Subcutaneous adipose tissue (tissue), 4 donors: ENCODE measurements around the gene MEX3C. TPM values are rescaled to one million over a fixed set of nuclear protein-coding genes. Genes with fewer than 3 reads are reported as not detected.

Source experiments
- total RNA-seq, 4 donors: library from RNA; depleted of rRNA; stranded (reverse); fragments of >200 nt; gene quantifications; one replicate each; pipeline ENCODE4 v1.1.0, GENCODE V29; 2016
- TF ChIP-seq, protein P1 (sequence below): fragments of 450-650 bp; IDR thresholded peaks from one replicate; pipeline ENCODE4 v1.5.1; 2016; ENCODE audit warnings: low read depth, mild to moderate bottlenecking, control low read depth, antibody characterized with exemption, moderate library complexity

MEX3C gene
- 10 to 100 TPM; 19.2 to 23.0 (median 20.9) TPM for total RNA-seq

DNA sequence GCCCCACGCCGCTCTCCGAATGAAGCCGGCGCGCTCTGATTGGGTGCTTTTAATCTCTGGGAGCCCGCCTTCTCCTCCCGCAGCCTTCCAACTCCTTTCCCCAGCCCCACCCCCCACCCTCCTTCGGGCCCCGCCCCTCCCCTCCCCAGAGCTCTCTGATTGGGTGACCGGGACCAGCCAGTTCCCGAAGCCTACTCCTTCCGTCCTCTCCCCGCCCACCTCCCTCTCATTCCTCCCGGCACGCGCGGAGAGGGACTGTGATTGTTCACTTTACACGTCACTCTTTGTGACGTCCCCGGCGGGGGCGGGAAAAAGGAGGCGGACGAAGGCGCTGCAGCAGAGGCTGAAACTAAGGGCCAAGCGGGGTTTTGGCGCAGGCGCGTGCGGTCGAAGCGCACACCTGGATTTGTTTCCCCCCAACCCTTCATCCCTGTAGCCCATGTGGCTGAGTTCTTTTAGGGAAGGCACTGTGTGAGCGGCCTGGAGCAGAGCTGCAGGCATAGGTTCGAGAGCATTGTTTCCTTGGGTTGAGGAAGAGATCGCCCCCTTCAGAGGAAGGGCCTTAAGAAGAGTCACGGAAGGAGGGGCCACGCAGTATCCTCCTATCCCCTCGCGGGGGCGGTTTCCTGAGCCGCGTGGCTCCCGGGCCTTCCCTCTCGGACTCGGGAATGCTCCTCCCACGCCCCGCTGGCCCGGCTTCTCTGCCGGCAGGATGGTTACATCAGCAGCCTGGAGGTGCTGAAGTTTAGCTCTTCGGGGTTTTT is at the start of gene MEX3C:
Gene MEX3C (minus strand): TSS at position 21 of the 764 bp plus-strand sequence. CDS start 361 bp downstream, outside the sequence.
- TF ChIP-seq, protein P1, sequence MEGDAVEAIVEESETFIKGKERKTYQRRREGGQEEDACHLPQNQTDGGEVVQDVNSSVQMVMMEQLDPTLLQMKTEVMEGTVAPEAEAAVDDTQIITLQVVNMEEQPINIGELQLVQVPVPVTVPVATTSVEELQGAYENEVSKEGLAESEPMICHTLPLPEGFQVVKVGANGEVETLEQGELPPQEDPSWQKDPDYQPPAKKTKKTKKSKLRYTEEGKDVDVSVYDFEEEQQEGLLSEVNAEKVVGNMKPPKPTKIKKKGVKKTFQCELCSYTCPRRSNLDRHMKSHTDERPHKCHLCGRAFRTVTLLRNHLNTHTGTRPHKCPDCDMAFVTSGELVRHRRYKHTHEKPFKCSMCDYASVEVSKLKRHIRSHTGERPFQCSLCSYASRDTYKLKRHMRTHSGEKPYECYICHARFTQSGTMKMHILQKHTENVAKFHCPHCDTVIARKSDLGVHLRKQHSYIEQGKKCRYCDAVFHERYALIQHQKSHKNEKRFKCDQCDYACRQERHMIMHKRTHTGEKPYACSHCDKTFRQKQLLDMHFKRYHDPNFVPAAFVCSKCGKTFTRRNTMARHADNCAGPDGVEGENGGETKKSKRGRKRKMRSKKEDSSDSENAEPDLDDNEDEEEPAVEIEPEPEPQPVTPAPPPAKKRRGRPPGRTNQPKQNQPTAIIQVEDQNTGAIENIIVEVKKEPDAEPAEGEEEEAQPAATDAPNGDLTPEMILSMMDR, result no peak

DNA sequence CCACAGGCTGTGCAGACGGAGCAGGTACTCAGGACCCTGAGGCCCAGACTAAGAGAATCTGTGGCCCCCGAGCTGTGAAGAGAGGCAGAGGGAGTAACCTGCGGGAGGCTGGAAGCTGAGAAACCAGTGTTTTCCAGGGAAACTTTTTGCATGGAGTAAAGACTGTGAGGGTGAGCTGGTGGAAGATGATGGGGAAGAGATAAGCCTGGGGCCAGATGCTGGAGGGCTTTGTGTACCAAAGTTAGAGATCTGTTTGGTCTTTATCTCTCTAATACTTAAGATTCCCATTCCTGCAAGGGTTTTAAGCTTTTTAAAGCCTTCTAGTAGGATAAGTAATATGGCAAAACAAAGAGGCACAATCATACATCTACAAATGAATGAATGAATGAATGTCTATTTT is 43.7 kb upstream of the MEX3C start:
- TF ChIP-seq, protein P1, result no peak

DNA sequence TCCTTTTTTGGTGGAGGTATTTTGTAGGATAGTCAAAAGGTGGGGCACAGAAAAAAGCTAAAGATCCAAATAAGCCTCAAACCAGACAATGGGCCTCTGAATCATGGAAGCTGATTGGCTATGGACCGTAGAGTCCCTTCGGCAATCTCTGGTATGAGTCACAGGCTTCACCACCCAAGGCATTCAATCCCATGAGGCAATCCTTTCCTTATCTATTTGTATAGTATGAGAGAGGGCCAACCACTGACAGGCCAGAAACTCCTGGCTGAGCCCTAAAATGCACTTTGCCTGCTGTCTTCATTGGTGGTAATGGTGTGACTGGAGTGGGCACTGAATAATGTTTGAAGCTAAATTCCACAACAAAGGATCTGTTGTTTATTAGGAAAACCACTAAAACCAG is 38.7 kb upstream of the MEX3C start:
- TF ChIP-seq, protein P1, result no peak

DNA sequence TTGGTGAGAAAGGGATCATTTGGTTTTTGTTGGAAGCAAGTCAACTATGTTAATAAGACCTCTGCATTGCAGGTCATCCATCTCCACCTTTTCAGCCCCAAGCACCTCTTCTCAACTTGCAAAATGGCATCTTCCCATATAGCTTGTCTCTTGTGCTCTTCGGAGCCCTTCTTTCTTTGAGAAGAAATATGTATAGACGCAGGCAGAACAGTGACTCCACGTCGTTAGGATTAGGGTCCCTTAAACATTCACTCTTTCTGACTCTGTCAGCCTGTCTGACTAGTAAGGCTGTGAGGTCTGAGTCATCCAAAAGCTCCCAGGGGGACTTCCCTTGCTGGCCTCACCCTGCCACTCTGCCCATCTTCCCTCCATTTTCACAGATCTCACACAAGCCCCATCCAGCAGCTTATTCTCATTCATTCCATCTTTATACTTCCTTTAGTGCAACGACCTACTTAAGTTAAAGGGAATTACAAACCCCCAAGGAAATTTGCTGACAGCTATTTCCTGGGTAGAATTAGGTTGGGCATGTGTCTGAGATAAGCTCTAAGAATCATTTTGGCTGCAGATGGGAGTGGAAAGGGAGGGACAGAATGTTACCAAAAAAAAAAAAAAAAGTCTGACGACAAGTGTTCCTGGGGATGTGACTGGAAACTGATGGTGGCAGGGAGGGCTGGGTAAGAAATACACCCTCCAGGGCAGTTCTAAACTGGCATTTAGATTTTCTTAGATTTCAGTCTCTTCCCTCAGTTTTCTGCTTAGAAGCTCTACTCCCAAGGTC is 37.7 kb upstream of the MEX3C start:
- TF ChIP-seq, protein P1, result no peak

DNA sequence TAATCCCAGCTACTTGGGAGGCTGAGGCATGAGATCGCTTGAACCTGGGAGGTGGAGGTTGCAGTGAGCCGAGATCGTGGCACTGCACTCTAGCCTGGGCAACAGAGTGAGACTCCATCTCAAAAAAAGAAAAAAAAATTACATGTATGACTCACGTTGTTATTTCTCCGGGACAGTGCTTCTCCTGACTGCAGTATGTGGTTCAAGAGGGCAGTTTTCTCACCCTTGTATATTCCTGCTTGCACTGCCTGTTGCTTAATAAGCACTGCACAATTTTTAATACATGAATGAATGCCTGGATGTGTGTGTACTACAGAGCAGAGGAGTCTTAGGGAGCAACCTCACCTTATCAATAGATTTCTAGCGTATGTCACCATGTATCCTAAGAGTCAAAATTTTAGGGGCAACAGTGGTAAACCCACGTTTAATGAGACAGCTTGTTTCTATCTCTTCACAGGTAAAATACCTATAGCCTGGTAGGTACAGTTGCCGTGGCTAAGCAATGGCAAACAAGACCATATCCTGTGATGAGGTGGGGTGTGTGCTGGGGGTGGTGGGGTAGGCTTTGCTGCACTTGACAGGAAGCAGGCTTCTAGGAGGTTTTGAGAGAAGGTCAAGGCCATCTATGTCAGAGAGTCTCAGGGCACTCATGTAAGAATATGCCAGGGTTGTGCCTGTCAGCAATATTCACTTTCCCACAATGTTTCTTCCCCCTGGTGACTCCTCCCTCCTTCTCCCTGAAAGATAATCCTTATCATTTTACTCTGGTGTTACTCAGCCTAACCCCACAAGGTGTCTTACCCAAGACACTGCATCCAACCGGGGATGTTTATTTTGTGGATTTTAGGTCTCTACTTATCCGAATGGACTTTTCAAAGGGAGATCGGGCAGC is 36.9 kb upstream of the MEX3C start:
- TF ChIP-seq, protein P1, result no peak

DNA sequence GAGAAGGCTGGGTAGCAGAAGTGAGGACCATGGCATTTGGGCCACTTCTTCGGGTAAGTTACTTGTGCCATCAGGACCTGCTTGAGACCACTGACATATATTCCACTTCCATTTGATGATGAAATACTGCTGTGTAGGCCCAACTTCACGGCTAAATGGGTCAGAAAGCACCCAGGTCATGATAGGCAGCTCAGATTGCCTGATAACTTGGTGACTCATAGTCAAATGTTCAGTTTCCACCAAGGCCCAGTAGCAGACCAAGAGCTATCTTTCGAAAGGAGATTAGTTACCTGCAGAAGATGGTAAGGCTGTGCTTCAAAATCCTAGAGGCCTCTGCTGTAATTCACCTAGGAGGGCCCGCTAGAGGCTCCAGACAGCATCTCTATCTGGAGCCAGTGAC is 31.8 kb upstream of the MEX3C start:
- TF ChIP-seq, protein P1, result no peak
